SKM-1 treated with dmso at 0.1 percent for 144 hours (cell line): ENCODE data around the gene PDE10A.
"Not testable (repeated sequence)": the region's sequence is repeated elsewhere in the genome, so short reads cannot be mapped to it uniquely, and the experiment has no call there.

Source experiments
- DNase-seq: peaks from one replicate; lab custom pipeline; 2025; ENCODE audit not compliant: unreplicated experiment; lab: John Stamatoyannopoulos, UW

PDE10A gene

GRCh38 chr6:165486183-165487137 lies 176.6 kb downstream of the PDE10A start:
- DNase-seq, result no peak

GRCh38 chr6:165484178-165484889 lies 178.7 kb downstream of the PDE10A start:
- no peak for DNase-seq

- no peak for DNase-seq
These were observed 181.1 kb downstream of the PDE10A start for GRCh38 chr6:165481921-165482320.

GRCh38 chr6:165480916-165481315 lies 182.1 kb downstream of the PDE10A start:
- DNase-seq, result no peak

- no peak for DNase-seq
These were observed 184.5 kb downstream of the PDE10A start for GRCh38 chr6:165478581-165478980.

GRCh38 chr6:165469483-165469882 lies 193.6 kb downstream of the PDE10A start:
- DNase-seq, result no peak

- no peak for DNase-seq
These were observed 194.5 kb downstream of the PDE10A start for GRCh38 chr6:165468340-165469235.

GRCh38 chr6:165463499-165463898 lies 199.5 kb downstream of the PDE10A start:
- DNase-seq, result not testable (repeated sequence)

GRCh38 chr6:165459605-165460301 lies 203.3 kb downstream of the PDE10A start:
- DNase-seq, result not testable (repeated sequence)

GRCh38 chr6:165458134-165458533 lies 204.9 kb downstream of the PDE10A start:
- DNase-seq, result no peak

GRCh38 chr6:165456286-165456685 lies 206.8 kb downstream of the PDE10A start:
- no peak for DNase-seq

GRCh38 chr6:165455488-165455887 lies 207.6 kb downstream of the PDE10A start:
- DNase-seq, result no peak

- DNase-seq, result no peak
These were observed 209.6 kb downstream of the PDE10A start for GRCh38 chr6:165453395-165453794.

- DNase-seq, result no peak
These were observed 211.2 kb downstream of the PDE10A start for GRCh38 chr6:165451838-165452237.

- no peak for DNase-seq
These were observed 214.8 kb downstream of the PDE10A start for GRCh38 chr6:165448210-165448609.

- no peak for DNase-seq
These were observed 215.9 kb downstream of the PDE10A start for GRCh38 chr6:165447141-165447540.

GRCh38 chr6:165446331-165446730 lies 216.7 kb downstream of the PDE10A start:
- no peak for DNase-seq

GRCh38 chr6:165443462-165443861 lies 219.6 kb downstream of the PDE10A start:
- DNase-seq, result no peak

- no peak for DNase-seq
These were observed 221.9 kb downstream of the PDE10A start for GRCh38 chr6:165441181-165441580.

- DNase-seq, result peak; percentile 16
These were observed 223.0 kb downstream of the PDE10A start for GRCh38 chr6:165439928-165440554.
